GM10248 (cell line): ENCODE measurements around the gene ARHGAP22.

Source experiments
- CTCF ChIA-PET: fragments of 300-600 bp; sonication (Branson Sonifier 250); formaldehyde crosslinking; extraction: SDS; loops from one replicate; lab custom pipeline; 2021; ENCODE audit warnings: antibody characterized with exemption; lab: Yijun Ruan, JAX
- POLR2A ChIA-PET: fragments of 350-650 bp; sonication (Branson Sonifier 250); formaldehyde crosslinking; extraction: SDS; loops from one replicate; lab custom pipeline; 2020; ENCODE audit warnings: antibody characterized with exemption; lab: Yijun Ruan, JAX
- DNase-seq: peaks from one replicate; pipeline ENCODE4 v3.0.0; 2012; ENCODE audit errors: extremely low spot score
- TF ChIP-seq, protein P1 (sequence below): IDR thresholded peaks from 2 replicates; pipeline ENCODE4 v1.5.1; 2012; ENCODE audit warnings: mild to moderate bottlenecking, low read depth; ENCODE audit errors: extremely low read depth, missing control alignments, control extremely low read depth

ARHGAP22 gene

DNA sequence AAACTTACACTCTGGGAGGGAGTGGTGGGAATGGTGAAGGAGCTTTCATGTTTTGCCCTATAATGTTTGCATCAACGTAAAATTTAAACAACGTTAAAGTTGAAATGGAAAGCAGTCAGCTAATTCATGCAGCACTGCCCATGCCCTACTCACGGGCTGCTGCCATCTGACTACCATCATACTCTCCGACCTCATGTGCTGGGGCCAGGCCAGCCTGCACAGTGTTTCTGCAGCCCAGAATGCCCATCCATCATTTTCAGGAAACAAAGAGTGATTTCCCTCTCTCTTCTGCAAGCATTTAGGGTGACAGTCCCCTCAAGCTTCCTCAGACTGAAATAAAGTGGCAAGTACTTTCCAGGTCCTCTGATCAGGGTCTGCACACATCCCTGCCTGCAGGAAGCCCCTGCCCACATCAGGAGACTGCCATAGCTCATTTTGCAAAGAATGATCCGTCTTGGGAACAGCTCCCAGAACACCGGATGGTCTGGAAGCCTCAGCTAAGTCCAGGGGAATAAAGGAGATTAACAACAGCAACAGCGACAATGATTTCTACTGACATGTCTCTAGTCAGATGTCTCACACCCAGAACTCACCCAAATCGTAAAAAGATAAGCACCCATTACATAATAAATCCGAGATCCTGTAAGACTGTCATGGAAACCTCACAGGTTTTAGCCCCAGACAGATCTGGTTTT lies 40.3 kb downstream of the ARHGAP22 start:
- DNase-seq: no peak
- ChIA-PET CTCF (interaction anchor here (1.0 to 4.8 kb wide), 5 partner anchors 8 to 94 kb away, joined by 3 to 25 read pairs (median 5); no protein-coding TSS in a partner anchor), POLR2A (no interaction called here)
- TF ChIP-seq, protein P1, sequence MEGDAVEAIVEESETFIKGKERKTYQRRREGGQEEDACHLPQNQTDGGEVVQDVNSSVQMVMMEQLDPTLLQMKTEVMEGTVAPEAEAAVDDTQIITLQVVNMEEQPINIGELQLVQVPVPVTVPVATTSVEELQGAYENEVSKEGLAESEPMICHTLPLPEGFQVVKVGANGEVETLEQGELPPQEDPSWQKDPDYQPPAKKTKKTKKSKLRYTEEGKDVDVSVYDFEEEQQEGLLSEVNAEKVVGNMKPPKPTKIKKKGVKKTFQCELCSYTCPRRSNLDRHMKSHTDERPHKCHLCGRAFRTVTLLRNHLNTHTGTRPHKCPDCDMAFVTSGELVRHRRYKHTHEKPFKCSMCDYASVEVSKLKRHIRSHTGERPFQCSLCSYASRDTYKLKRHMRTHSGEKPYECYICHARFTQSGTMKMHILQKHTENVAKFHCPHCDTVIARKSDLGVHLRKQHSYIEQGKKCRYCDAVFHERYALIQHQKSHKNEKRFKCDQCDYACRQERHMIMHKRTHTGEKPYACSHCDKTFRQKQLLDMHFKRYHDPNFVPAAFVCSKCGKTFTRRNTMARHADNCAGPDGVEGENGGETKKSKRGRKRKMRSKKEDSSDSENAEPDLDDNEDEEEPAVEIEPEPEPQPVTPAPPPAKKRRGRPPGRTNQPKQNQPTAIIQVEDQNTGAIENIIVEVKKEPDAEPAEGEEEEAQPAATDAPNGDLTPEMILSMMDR: no peak

DNA sequence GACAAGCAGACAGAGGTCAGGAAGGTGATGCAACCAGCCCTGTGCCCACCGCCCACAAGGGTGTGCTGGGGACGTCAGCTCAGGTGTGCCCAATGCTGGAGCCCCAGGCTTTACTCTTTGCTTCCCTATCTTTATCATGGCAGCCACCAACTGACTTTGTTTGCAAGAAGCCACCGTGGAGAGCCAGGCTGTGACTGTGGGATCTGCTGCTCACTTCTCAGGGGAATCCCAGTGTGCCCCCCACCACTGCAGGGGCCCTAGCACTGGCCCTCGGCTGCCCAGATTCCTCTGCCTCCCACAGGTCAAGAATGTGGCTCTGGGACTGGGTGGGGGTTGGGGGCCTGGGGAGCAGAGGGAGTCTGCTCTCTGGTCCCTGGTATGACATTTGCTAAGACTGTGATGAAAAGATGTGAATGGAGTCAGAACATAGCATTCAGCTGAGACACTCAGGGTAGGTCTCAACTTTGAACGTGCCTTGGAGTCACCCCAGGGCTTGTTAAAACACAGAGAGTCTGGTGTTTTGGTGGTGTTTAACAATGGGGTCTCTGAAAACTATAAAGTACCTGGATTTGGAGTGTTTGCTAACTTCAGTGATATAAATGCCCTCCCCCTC lies 47.3 kb downstream of the ARHGAP22 start:
- DNase-seq: no peak
- ChIA-PET CTCF (interaction anchor here (1.3 to 17.7 kb wide), 5 partner anchors 9 to 118 kb away, joined by 3 to 336 read pairs (median 4); no protein-coding TSS in a partner anchor), POLR2A (no interaction called here)
- TF ChIP-seq, protein P1: no peak

- TF ChIP-seq, protein P1: no peak
- CTCF ChIA-PET: interaction anchor here (1.4 to 17.7 kb wide), 2 partner anchors 8 to 98 kb away, joined by 4 to 336 read pairs; no protein-coding TSS in a partner anchor
- POLR2A ChIA-PET: no interaction called here
- no peak for DNase-seq
Observed at GRCh38 chr10:48556713-48557112, 48.2 kb downstream of the ARHGAP22 start.

DNA sequence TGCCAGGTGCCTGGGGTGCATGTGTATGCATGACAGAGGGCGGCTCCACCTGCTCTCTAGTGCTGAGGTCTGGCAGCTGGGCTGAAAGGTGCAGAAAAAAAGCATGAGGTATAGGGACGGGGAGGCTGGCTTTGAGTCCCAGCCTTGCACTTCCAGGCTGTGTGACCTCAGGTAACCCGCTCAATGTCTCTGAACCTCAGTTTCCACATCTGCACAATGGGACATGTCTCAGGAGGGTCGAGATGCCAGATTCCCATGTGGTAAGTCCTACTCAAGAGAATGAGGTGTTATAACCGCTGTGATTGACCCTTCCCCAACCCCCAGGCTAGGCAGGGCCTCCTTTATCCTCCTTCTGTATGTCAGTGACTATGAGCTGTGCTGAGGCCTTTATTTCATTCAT lies 48.8 kb downstream of the ARHGAP22 start:
- TF ChIP-seq, protein P1: no peak
- DNase-seq: no peak
- CTCF ChIA-PET: interaction anchor here (17.7 kb wide), 1 partner anchor 99 kb away, joined by 336 read pairs; no protein-coding TSS in a partner anchor
- POLR2A ChIA-PET: no interaction called here

DNA sequence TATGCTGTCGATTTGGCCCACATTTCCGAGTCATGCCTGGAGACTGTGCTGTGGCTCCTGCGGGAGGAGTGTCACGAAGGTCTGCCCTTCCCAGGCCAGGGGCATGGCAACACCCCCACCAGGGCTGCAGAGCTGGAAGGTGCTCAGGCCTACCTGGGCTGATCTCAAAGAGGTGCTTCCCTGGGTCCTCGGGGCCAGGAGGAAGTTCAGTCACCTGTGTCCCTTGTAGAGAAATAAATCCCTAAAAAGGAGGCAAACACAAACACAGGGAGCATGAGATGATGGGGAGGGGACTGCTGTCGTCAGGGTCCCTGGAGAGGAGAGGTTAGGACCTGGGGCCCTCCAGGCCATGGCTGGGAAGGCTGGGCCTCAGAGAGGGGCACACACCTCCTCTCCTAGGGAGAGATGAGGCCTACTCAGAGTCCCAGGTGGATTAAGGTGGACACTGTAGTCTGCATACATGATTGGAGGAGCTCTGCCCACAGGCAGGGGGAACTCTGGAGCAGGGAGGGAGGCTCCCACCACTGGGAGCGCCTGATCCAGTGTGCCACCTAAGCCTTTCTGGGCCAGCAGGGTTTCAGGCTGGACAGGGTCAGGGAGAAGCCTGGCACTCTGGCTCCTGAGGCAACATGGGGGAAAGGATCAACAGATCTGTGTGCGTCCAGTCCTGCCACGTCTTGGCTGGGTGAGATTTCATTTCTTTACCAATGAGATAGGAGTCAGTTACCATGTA lies 49.4 kb downstream of the ARHGAP22 start:
- no peak for DNase-seq
- CTCF ChIA-PET: interaction anchor here (1.5 to 17.7 kb wide), 2 partner anchors 9 to 99 kb away, joined by 5 to 336 read pairs; no protein-coding TSS in a partner anchor
- POLR2A ChIA-PET: no interaction called here
- TF ChIP-seq, protein P1: no peak

DNA sequence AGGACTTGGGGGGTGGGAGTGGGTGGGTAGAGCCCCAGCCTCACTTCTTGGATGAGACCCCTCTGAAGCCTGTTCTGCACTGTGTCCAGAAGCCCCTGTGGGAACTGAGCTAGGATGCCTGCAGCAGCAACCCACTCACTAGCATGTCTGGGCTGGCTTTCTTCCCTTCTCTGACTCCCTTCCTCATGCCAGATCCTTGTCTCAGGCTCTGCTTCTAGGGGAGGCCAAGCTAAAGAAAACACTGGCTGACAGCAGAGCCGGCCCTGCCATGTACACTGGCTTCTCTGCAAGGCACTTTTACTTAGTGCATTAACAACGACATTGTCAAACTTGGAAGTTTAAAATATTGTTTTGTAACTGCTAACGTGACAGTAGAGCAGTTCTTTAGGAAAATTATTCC lies 50.2 kb downstream of the ARHGAP22 start:
- TF ChIP-seq, protein P1: no peak
- POLR2A ChIA-PET: no interaction called here
- DNase-seq: no peak
- CTCF ChIA-PET: interaction anchor here (1.5 to 17.7 kb wide), 3 partner anchors 8 to 100 kb away, joined by 5 to 336 read pairs (median 20); no protein-coding TSS in a partner anchor
